Keratinocyte (primary cell): Measurements from ENCODE around the gene PLCD1. TPM values are rescaled to one million over a fixed set of nuclear protein-coding genes. Genes with fewer than 3 reads are reported as not detected.
"Not testable (repeated sequence)": the region's sequence is repeated elsewhere in the genome, so short reads cannot be mapped to it uniquely, and the experiment has no call there.

Experiments used
- DNase-seq: peaks from one replicate; pipeline ENCODE4 v3.0.0-alpha.2; 2011; ENCODE audit warnings: low read depth, missing footprints, low spot score
- FAIRE-seq: peaks from 2 replicates; lab custom pipeline; 2011; peaks lifted over from hg19 to GRCh38; lab: Jason Lieb, UNC
- H2AFZ ChIP-seq: 2 replicates; pipeline ENCODE4 v1.6.0; 2012; ENCODE audit warnings: low read length, control low read depth, inconsistent platforms; ENCODE audit not compliant: control insufficient read depth
- H3K27ac ChIP-seq: 2 replicates; pipeline ENCODE4 v1.5.1; 2011; ENCODE audit warnings: low read length; ENCODE audit not compliant: control insufficient read depth, insufficient read depth
- H3K27me3 ChIP-seq: 3 replicates; pipeline ENCODE4 v1.6.0; 2011; ENCODE audit warnings: low read length; ENCODE audit not compliant: control insufficient read depth, insufficient read depth; ENCODE audit errors: extremely low read depth
- H3K36me3 ChIP-seq, 2 experiments: 2 replicates in 1 of 2; 3 replicates in 1 of 2; pipeline ENCODE4 v1.5.1; 2011; ENCODE audit warnings: low read length in 2 of 2, mild to moderate bottlenecking in 1 of 2; ENCODE audit not compliant: control insufficient read depth in 2 of 2, insufficient read depth in 2 of 2; ENCODE audit errors: extremely low read depth in 1 of 2
- H3K4me1 ChIP-seq: 3 replicates; pipeline ENCODE4 v1.5.1; 2011; ENCODE audit warnings: low read length; ENCODE audit not compliant: control insufficient read depth, insufficient read depth; ENCODE audit errors: extremely low read depth
- H3K4me2 ChIP-seq: 3 replicates; pipeline ENCODE4 v1.6.0; 2011; ENCODE audit warnings: low read depth, low read length; ENCODE audit not compliant: control insufficient read depth, insufficient read depth; ENCODE audit errors: extremely low read depth
- H3K4me3 ChIP-seq, 3 experiments: fragments of 200-600 bp in 1 of 3; sonication (generic) in 1 of 3; 2 replicates in 2 of 3; 3 replicates in 1 of 3; pipeline ENCODE4 v1.5.1; 2011 to 2016; ENCODE audit warnings: low read length in 3 of 3, mild to moderate bottlenecking in 3 of 3, control low read depth in 2 of 3, inconsistent platforms in 1 of 3, low read depth in 1 of 3, mixed read lengths in 1 of 3, mixed run types in 1 of 3, moderate library complexity in 1 of 3; ENCODE audit not compliant: control insufficient read depth in 2 of 3, insufficient read depth in 2 of 3; ENCODE audit errors: extremely low read depth in 1 of 3
- H3K79me2 ChIP-seq: 2 replicates; pipeline ENCODE4 v1.6.0; 2012; ENCODE audit warnings: low read length; ENCODE audit not compliant: control insufficient read depth, insufficient read depth
- H3K9ac ChIP-seq: 3 replicates; pipeline ENCODE4 v1.6.0; 2011; ENCODE audit warnings: low read length; ENCODE audit not compliant: control insufficient read depth, insufficient read depth; ENCODE audit errors: extremely low read depth
- H3K9me1 ChIP-seq: 3 replicates; pipeline ENCODE4 v1.6.0; 2011; ENCODE audit warnings: low read length; ENCODE audit not compliant: control insufficient read depth, insufficient read depth; ENCODE audit errors: extremely low read depth
- H3K9me3 ChIP-seq: 2 replicates; pipeline ENCODE4 v1.5.1; 2012; ENCODE audit warnings: low read depth, low read length; ENCODE audit not compliant: control insufficient read depth
- H4K20me1 ChIP-seq: 3 replicates; pipeline ENCODE4 v1.6.0; 2011; ENCODE audit warnings: low read length; ENCODE audit not compliant: control insufficient read depth, insufficient read depth; ENCODE audit errors: extremely low read depth
- CTCF ChIP-seq, 3 experiments: IDR thresholded peaks in 1 of 3; conservative IDR thresholded peaks in 1 of 3; optimal IDR thresholded peaks in 1 of 3; 2 replicates in 2 of 3; 3 replicates in 1 of 3; pipeline versions ENCODE3 to v1.5.1; 2011; ENCODE audit warnings: low read length in 3 of 3, mild to moderate bottlenecking in 3 of 3, moderate library complexity in 2 of 3, control low read depth in 1 of 3, inconsistent platforms in 1 of 3; ENCODE audit not compliant: insufficient read depth in 2 of 3; ENCODE audit errors: extremely low read depth in 1 of 3
- EZH2 ChIP-seq: IDR thresholded peaks from one replicate; pipeline ENCODE4 v1.6.1; 2012; ENCODE audit warnings: inconsistent platforms, mild to moderate bottlenecking, low read length, moderate library complexity
- dilution Hi-C: fragments of 300-500 bp; cut with MboI; formaldehyde crosslinking; loops from one replicate; pipeline ENCODE4 v1.7.0; 2020; ENCODE audit warnings: low sequenced_read_pairs; ENCODE audit not compliant: extremely low pct_ligation_motif_present
- polyA minus RNA-seq, 3 experiments: library from RNA; depleted of rRNA, polyadenylated mRNA; stranded (reverse); fragments of >200 nt; gene quantifications; 1 replicate in 1 of 3; 2 replicates in 1 of 3; 3 replicates in 1 of 3; pipeline ENCODE4 v1.2.3, GENCODE V29; 2011
- polyA plus RNA-seq, 5 experiments: library from polyadenylated mRNA; depleted of rRNA in 3 of 5; stranded (reverse) in 3 of 5; stranded (forward) in 1 of 5; unstranded in 1 of 5; fragments of >200 nt; gene quantifications; 1 replicate in 1 of 5; 2 replicates in 3 of 5; 3 replicates in 1 of 5; pipeline versions ENCODE4 v1.2.1 to v1.2.3, GENCODE V29; 2011 to 2012; ENCODE audit warnings: missing spikeins in 2 of 5, low read depth in 1 of 5, low replicate concordance in 1 of 5

Gene PLCD1
- polyA plus RNA-seq (22.0 to 36.1 TPM (median 26.0 TPM) in 3 replicates), polyA minus RNA-seq (36.6 to 91.1 TPM (median 43.6 TPM) in 3 replicates)
- polyA plus RNA-seq (2011; ENCODE audit: low read depth) = 85.5 TPM
- polyA plus RNA-seq (2011; cell fraction: cytosol; rRNA removed) = 26.9 and 36.7 TPM in 2 replicates
- 62.6 and 75.1 TPM in 2 replicates for polyA plus RNA-seq (2011; cell fraction: nucleus; rRNA removed)
- 30.7 and 70.4 TPM in 2 replicates for polyA plus RNA-seq (2012; ENCODE audit: low replicate concordance)
- polyA minus RNA-seq (2011; cell fraction: cytosol; rRNA and poly(A)+ RNA removed) = 42.4 TPM
- polyA minus RNA-seq (2011; cell fraction: nucleus; rRNA and poly(A)+ RNA removed) = 33.6 and 34.4 TPM in 2 replicates

- Histone ChIP-seq H3K9me3 (no peaks in the 10 kb centered on the region), H3K79me2 (no peaks in the 10 kb centered on the region), H3K36me3 (no peaks in the 10 kb centered on the region), H4K20me1 (peaks cover 3% of the 10 kb centered on the region), H3K4me2 (peak within 1 kb of the TSS; percentile 81), H3K27me3 (no peaks in the 10 kb centered on the region), H3K4me1 (peaks cover 46% of the 10 kb centered on the region), H3K9me1 (no peaks in the 10 kb centered on the region), H2AFZ (peak within 1 kb of the TSS; percentile 53), H3K9ac (peak within 1 kb of the TSS; percentile 78), H3K4me3 (peak within 1 kb of the TSS; percentile 64 to 68 (median 66)), H3K27ac (peak within 1 kb of the TSS; percentile 92)
- dilution Hi-C loops = no loop called here
- no peak for FAIRE-seq
- no peak for TF ChIP-seq EZH2
- no peak for TF ChIP-seq CTCF (optimal IDR thresholded peaks at IDR 0.05 in 1 of 3, IDR thresholded peaks at IDR 0.05 in 1 of 3, conservative IDR thresholded peaks at IDR 0.05 in 1 of 3; ENCODE audit: extremely low read depth in 1 of 3, insufficient read depth in 2 of 3, low read length in 3 of 3)
- DNase-seq = no peak
Measured at GRCh38 chr3:38029400-38030125, at the start of gene PLCD1. Gene PLCD1, minus strand, starts transcription at chr3:38029642. Its CDS starts 103 bp downstream, at chr3:38029539.

- H3K4me3 ChIP-seq, H4K20me1 ChIP-seq, H2AFZ ChIP-seq, H3K36me3 ChIP-seq, FAIRE-seq, H3K27me3 ChIP-seq, dilution Hi-C loops, H3K9me3 ChIP-seq, DNase-seq, H3K9ac ChIP-seq, H3K27ac ChIP-seq, H3K79me2 ChIP-seq, H3K4me1 ChIP-seq, H3K9me1 ChIP-seq, H3K4me2 ChIP-seq: not testable (repeated sequence)
Measured at GRCh38 chr3:38077073-38077472, 47.6 kb upstream of the PLCD1 start.
